OCI-M1 (cell line): Measurements from ENCODE around the gene INSYN2A.
A peak's percentile ranks its signal among the peaks of the same experiment; 100 is the strongest.

Experiments
- DNase-seq: peaks from one replicate; lab custom pipeline; 2025; lab: John Stamatoyannopoulos, UW

INSYN2A gene

GRCh38 chr10:127154831-127155620 is 41.4 kb downstream of the INSYN2A start:
- DNase-seq: no peak

- DNase-seq: no peak
Observed at GRCh38 chr10:127153181-127153580, 43.2 kb downstream of the INSYN2A start.

- DNase-seq: no peak
Observed at GRCh38 chr10:127151981-127152699, 44.3 kb downstream of the INSYN2A start.

- no peak for DNase-seq
Observed at GRCh38 chr10:127151541-127151940, 44.9 kb downstream of the INSYN2A start.

- no peak for DNase-seq
Observed at GRCh38 chr10:127150136-127150535, 46.3 kb downstream of the INSYN2A start.

GRCh38 chr10:127149501-127150081 is 46.8 kb downstream of the INSYN2A start:
- no peak for DNase-seq

GRCh38 chr10:127148933-127149220 is 47.5 kb downstream of the INSYN2A start:
- DNase-seq: peak; percentile 15

GRCh38 chr10:127148066-127148932 is 48.1 kb downstream of the INSYN2A start:
- DNase-seq: peak; percentile 52

GRCh38 chr10:127146661-127147060 is 49.7 kb downstream of the INSYN2A start:
- no peak for DNase-seq
